ENCODE results near the gene F5. TPM values are rescaled to one million over a fixed set of nuclear protein-coding genes. Genes with fewer than 3 reads are reported as not detected.

Gene F5
- total RNA-seq (10 to 100 TPM in 2 of 4 donors, 1 to 10 TPM in 2; 4.0 to 16.5 (median 8.7) TPM), polyA plus RNA-seq (6.8 TPM)
- long read RNA-seq, donor 1, partial matches to known transcripts: 2 of 2 reads
- long read RNA-seq, donor 1, other reads (novel, unspliced or antisense): 0 of 2 reads
- long read RNA-seq, donor 2: 0 reads
- long read RNA-seq, donor 3, partial matches to known transcripts: 38 of 40 reads
- long read RNA-seq, donor 3, other reads (novel, unspliced or antisense): 2 of 40 reads
- long read RNA-seq, donor 4, partial matches to known transcripts: 3 of 3 reads
- long read RNA-seq, donor 4, other reads (novel, unspliced or antisense): 0 of 3 reads

DNA sequence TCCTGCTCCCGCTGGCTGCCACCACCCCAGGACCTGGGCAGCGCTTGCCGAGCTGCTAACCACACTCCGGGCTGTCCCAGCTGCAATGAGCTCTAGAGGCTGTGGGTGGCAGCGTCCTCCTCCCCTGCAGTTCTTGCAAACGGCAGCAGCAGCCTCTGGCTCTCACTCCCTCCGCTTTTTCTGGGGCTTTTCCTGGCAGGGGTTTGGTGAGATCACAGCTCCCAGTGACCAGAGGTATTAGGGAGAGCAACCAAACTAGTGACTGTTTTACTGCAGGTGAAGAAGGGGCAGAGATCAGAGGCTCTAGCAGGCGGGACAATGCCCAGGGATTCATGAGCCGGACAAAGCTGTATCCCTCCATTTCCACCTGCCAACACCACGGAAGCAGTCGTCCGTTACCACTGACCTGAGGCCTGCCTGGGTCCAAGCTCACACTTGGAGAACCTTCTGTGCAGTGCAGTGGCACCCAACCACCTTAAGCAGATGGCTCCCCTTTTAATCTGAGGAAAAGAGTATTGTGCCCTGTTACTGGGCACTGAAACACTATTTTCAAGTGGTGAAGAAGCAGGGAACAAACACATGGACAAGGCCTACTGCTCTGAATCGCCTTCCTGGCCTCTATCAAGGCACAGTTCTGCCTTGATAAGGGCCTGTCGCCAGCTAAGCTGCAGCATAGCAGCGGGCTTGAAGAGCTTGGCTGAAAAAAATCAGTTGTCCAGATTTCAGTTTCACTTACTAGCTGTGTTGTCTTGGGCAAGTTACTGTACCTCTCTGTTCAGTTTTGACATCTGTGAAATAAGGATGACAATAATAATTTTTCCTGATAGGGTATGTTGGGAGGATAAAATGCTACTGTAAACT, at the start of gene F5:
Gene F5, minus strand, starts transcription at position 87 of the 861 bp plus-strand sequence. CDS start 95 bp downstream, outside the sequence.
- 13% methylated on average over 15 of the region's 15 CpGs for WGBS
- peak; percentile 79 to 89 (median 87) for DNase-seq
- H3K27me3 ChIP-seq (ENCODE audit: control insufficient read depth, insufficient read depth): no peaks in the 10 kb centered on the region
- H3K4me3 ChIP-seq (ENCODE audit: low read length): no peak within 1 kb of the TSS
- peak within 1 kb of the TSS; percentile 42 for H3K27ac ChIP-seq (ENCODE audit: low read length)
- intact Hi-C loops (cut with DNase I): no loop called here
- ATAC-seq: peak; percentile 98 to 99
- no peaks in the 10 kb centered on the region for H3K9me3 ChIP-seq (ENCODE audit: control insufficient read depth, low read length)
- H3K4me1 ChIP-seq (ENCODE audit: control insufficient read depth, insufficient read depth, low read length): peaks cover 5% of the 10 kb centered on the region

DNA sequence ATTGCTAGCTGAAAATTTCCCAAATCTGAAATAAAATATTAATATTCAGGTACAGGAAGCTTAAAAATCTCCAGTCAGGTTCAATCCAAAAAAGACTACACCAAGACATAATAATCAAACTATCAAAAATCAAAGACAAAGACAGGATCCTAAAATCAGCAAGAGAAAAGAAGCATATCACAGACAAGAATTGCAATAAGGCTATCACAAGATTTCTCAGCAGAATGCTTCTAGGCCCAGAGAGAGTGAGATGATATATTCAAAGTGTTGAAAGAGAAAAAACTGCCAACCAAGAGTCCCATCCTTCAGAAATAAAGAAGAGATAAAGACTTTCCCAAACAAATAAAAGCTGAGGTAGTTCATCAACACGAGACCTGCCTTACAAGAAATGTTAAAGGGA, 48.6 kb upstream of the F5 start:
- Histone ChIP-seq H3K27ac (ENCODE audit: low read length) (no peak overlapping the region), H3K4me1 (ENCODE audit: control insufficient read depth, insufficient read depth, low read length) (no peaks in the 10 kb centered on the region), H3K9me3 (ENCODE audit: control insufficient read depth, low read length) (peaks cover 2% of the 10 kb centered on the region), H3K4me3 (ENCODE audit: low read length) (no peak overlapping the region), H3K27me3 (ENCODE audit: control insufficient read depth, insufficient read depth) (no peaks in the 10 kb centered on the region)
- intact Hi-C loops (cut with DNase I): no loop called here
- ATAC-seq (no peak), DNase-seq (no peak)
- 83% methylated on average over 1 of the region's 1 CpG for WGBS

GRCh38 chr1:169634145-169634544, 47.9 kb upstream of the F5 start:
- intact Hi-C loops (cut with DNase I): no loop called here
- DNase-seq: no peak
- WGBS: 90% methylated on average over 1 of the region's 1 CpG

DNA sequence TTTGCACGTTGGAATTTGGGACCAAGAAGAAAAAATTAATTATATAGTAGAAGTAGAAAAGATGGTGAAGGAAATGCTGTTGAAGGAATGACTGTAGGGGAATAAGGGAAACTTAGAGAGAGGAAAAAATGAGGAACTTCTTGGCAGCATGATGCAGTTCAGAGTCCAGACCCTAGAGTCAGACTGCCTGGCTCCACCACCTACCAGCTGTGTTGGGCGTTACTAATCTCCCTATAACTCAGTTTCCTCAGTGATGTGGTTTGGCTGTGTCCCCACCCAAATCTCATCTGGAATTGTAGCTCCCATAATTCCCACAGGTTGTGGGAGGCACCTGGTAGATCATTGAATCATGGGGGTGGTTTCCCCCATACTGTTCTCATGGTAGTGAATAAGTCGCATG, 45.0 kb upstream of the F5 start:
- WGBS: 75% methylated on average over 3 of the region's 3 CpGs
- Histone ChIP-seq H3K4me3 (ENCODE audit: low read length) (no peak overlapping the region), H3K4me1 (ENCODE audit: control insufficient read depth, insufficient read depth, low read length) (no peaks in the 10 kb centered on the region), H3K27me3 (ENCODE audit: control insufficient read depth, insufficient read depth) (no peaks in the 10 kb centered on the region), H3K9me3 (ENCODE audit: control insufficient read depth, low read length) (peaks cover 2% of the 10 kb centered on the region), H3K27ac (ENCODE audit: low read length) (no peak overlapping the region)
- intact Hi-C loops (cut with DNase I): no loop called here
- no peak for DNase-seq
- ATAC-seq: no peak

More at GRCh38 chr1:169634145-169634544, 47.9 kb upstream of the F5 start:
- no peak for ATAC-seq
- H3K4me1 ChIP-seq (ENCODE audit: control insufficient read depth, insufficient read depth, low read length): no peaks in the 10 kb centered on the region
- H3K27ac ChIP-seq (ENCODE audit: low read length): no peak overlapping the region
- H3K27me3 ChIP-seq (ENCODE audit: control insufficient read depth, insufficient read depth): no peaks in the 10 kb centered on the region
- peaks cover 2% of the 10 kb centered on the region for H3K9me3 ChIP-seq (ENCODE audit: control insufficient read depth, low read length)
- H3K4me3 ChIP-seq (ENCODE audit: low read length): no peak overlapping the region

GRCh38 chr1:169630006-169630405, 43.7 kb upstream of the F5 start, which contains the start of gene SELP:
SELP (minus strand) TSS chr1:169630124; CDS start chr1:169630074, 50 bp downstream.
- Histone ChIP-seq H3K4me3 (ENCODE audit: low read length) (no peak within 1 kb of the TSS), H3K9me3 (ENCODE audit: control insufficient read depth, low read length) (peaks cover 2% of the 10 kb centered on the region), H3K4me1 (ENCODE audit: control insufficient read depth, insufficient read depth, low read length) (no peaks in the 10 kb centered on the region), H3K27me3 (ENCODE audit: control insufficient read depth, insufficient read depth) (no peaks in the 10 kb centered on the region), H3K27ac (ENCODE audit: low read length) (no peak within 1 kb of the TSS)
- ATAC-seq (peak; percentile 77 to 91), DNase-seq (no peak)
- WGBS: 65% methylated on average over 1 of the region's 1 CpG
- intact Hi-C loops (cut with DNase I): no loop called here

GRCh38 chr1:169624912-169625311, 38.6 kb upstream of the F5 start:
- no peaks in the 10 kb centered on the region for H3K4me1 ChIP-seq (ENCODE audit: control insufficient read depth, insufficient read depth, low read length)
- H3K4me3 ChIP-seq (ENCODE audit: low read length): no peak overlapping the region
- ATAC-seq (no peak), DNase-seq (no peak)
- no peaks in the 10 kb centered on the region for H3K9me3 ChIP-seq (ENCODE audit: control insufficient read depth, low read length)
- no peak overlapping the region for H3K27ac ChIP-seq (ENCODE audit: low read length)
- H3K27me3 ChIP-seq (ENCODE audit: control insufficient read depth, insufficient read depth): no peaks in the 10 kb centered on the region
- 52% methylated on average over 2 of the region's 2 CpGs for WGBS
- intact Hi-C loops (cut with DNase I): no loop called here

- peak; percentile 71 to 90 for ATAC-seq
- no peaks in the 10 kb centered on the region for H3K4me1 ChIP-seq (ENCODE audit: control insufficient read depth, insufficient read depth, low read length)
- H3K4me3 ChIP-seq (ENCODE audit: low read length): no peak overlapping the region
- no peaks in the 10 kb centered on the region for H3K27me3 ChIP-seq (ENCODE audit: control insufficient read depth, insufficient read depth)
- H3K9me3 ChIP-seq (ENCODE audit: control insufficient read depth, low read length): no peaks in the 10 kb centered on the region
- H3K27ac ChIP-seq (ENCODE audit: low read length): no peak overlapping the region
- intact Hi-C loops (cut with DNase I): no loop called here
- no peak for DNase-seq
Measured at GRCh38 chr1:169624122-169624521, 37.8 kb upstream of the F5 start.

DNA sequence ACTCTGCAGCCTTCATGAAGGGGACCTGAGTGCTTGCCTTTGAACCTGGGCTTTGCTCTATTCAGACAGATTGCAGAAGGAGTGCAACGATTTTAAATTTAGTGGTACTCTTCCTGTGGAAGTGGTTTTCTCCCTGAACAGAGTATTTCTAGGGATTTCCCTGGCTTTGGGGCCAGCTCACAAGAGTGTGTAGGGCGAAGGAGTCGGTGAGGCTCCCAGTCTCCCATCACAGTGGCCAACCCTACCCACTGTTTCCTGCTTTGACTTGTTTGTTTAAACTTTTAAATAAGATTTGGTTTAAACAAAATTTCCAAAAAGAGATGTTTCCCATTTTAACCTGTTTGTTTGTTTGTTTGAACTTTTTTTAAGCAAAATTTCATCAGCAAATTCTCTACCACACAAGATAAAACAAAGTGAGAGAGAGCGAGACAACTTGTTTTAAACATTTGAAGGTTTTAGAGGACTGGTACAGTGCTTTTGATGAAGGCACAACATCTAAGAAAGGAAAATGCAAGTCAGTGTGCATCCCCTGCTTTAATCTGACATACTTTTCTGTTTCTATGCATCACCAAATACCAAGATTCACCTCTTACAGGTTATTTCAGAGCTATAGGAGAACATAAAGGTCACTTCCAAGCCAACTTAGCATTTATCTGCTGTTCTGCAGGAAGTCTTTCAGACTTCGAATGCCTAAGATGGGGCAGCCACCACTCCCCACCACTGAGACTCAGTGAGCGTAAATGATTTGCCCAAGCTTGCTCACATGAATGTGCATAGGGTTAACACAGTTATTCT, 37.0 kb upstream of the F5 start:
- H3K27ac ChIP-seq (ENCODE audit: low read length): no peak overlapping the region
- ATAC-seq: no peak
- no peaks in the 10 kb centered on the region for H3K27me3 ChIP-seq (ENCODE audit: control insufficient read depth, insufficient read depth)
- intact Hi-C loops (cut with DNase I): no loop called here
- DNase-seq: no peak
- WGBS: 84% methylated on average over 6 of the region's 6 CpGs
- H3K9me3 ChIP-seq (ENCODE audit: control insufficient read depth, low read length): no peaks in the 10 kb centered on the region
- H3K4me1 ChIP-seq (ENCODE audit: control insufficient read depth, insufficient read depth, low read length): no peaks in the 10 kb centered on the region
- H3K4me3 ChIP-seq (ENCODE audit: low read length): no peak overlapping the region

DNA sequence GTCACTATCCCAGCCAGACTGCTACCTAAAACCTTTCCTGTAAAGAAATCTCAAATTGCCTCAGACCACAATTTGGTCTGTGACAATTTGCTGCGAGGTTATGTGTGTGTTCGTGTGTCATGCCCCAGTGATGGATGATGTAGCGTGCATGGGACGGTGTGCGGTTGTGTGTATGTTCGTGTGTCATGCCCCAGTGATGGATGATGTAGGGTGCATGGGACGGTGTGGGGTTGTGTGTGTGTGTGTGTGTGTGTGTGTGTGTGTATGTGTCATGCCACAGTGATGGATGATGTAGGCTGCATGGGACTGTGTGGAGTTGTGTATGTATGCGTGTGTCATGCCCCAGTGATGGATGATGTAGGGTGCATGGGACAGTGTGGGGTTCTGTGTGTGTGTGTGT, 34.3 kb upstream of the F5 start:
- DNase-seq (no peak), ATAC-seq (no peak)
- 91% methylated on average over 8 of the region's 8 CpGs for WGBS
- intact Hi-C loops (cut with DNase I): no loop called here
- no peak overlapping the region for H3K27ac ChIP-seq (ENCODE audit: low read length)
- H3K9me3 ChIP-seq (ENCODE audit: control insufficient read depth, low read length): no peaks in the 10 kb centered on the region
- H3K27me3 ChIP-seq (ENCODE audit: control insufficient read depth, insufficient read depth): no peaks in the 10 kb centered on the region
- no peaks in the 10 kb centered on the region for H3K4me1 ChIP-seq (ENCODE audit: control insufficient read depth, insufficient read depth, low read length)
- no peak overlapping the region for H3K4me3 ChIP-seq (ENCODE audit: low read length)

DNA sequence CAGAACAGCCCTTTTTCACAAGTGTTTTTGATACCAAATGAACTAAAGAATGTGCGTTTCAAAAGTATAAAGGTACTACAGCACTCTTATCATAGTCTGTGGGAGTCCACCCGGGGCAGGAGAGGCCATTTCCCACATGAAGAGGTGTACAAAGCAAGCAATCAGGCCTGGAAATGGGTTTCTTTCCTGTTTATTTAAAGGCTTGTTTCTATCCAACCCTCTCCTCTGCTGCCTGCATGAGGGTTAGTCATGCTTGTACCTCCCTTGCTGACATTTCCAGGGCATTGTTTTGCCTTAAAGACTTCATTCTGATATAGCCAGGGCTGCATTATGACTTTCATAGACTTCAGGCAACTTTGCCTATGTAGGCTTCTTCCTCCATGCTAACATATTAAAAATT, 32.1 kb upstream of the F5 start:
- whole genome bisulfite sequencing: 54% methylated on average over 2 of the region's 2 CpGs
- Histone ChIP-seq H3K4me1 (ENCODE audit: control insufficient read depth, insufficient read depth, low read length) (no peaks in the 10 kb centered on the region), H3K27ac (ENCODE audit: low read length) (no peak overlapping the region), H3K4me3 (ENCODE audit: low read length) (no peak overlapping the region), H3K27me3 (ENCODE audit: control insufficient read depth, insufficient read depth) (no peaks in the 10 kb centered on the region), H3K9me3 (ENCODE audit: control insufficient read depth, low read length) (no peaks in the 10 kb centered on the region)
- DNase-seq: peak in 1 of 3 donors; percentile 46
- ATAC-seq: peak; percentile 51 to 96
- intact Hi-C loops (cut with DNase I): no loop called here

DNA sequence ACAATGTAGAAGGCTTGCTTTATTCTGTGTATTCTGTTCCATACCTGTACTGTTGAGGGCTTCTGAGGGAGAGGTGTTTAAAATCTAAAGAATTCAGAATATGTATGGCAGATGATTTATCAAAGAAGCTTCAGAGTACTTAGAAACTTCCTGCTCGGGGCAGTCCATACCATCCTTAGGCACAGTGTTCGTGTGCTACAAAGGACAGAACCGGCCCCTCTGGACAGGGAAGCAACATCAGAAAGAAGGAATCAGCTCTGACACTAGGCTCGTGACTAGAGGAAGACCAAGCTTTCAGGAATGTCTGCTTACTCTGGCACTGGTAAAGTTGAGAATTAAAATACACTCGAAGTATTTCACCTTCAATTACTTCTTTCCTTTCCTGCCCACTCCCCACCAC, 29.5 kb upstream of the F5 start:
- intact Hi-C loops (cut with DNase I): no loop called here
- no peak for ATAC-seq
- 60% methylated on average over 5 of the region's 5 CpGs for WGBS
- no peak overlapping the region for H3K4me3 ChIP-seq (ENCODE audit: low read length)
- DNase-seq: no peak
- no peaks in the 10 kb centered on the region for H3K4me1 ChIP-seq (ENCODE audit: control insufficient read depth, insufficient read depth, low read length)
- no peaks in the 10 kb centered on the region for H3K27me3 ChIP-seq (ENCODE audit: control insufficient read depth, insufficient read depth)
- H3K27ac ChIP-seq (ENCODE audit: low read length): no peak overlapping the region
- no peaks in the 10 kb centered on the region for H3K9me3 ChIP-seq (ENCODE audit: control insufficient read depth, low read length)
